Left ventricle myocardium inferior (tissue), 1 donor: ENCODE data around the gene MAGI1. TPM values are rescaled to one million over a fixed set of nuclear protein-coding genes. Genes with fewer than 3 reads are reported as not detected.

ENCODE experiments used
- DNase-seq: peaks from one replicate; pipeline ENCODE4 v3.0.0-alpha.2; 2020
- H3K27ac ChIP-seq: fragments of 200-600 bp; replicated peaks from 2 replicates; pipeline ENCODE4 v1.8.0; 2021
- H3K27me3 ChIP-seq: fragments of 200-600 bp; 2 replicates; pipeline ENCODE4 v1.8.0; 2021; ENCODE audit warnings: low read depth
- H3K36me3 ChIP-seq: fragments of 200-600 bp; 2 replicates; pipeline ENCODE4 v1.8.0; 2021
- H3K4me1 ChIP-seq: fragments of 200-600 bp; 2 replicates; pipeline ENCODE4 v1.8.0; 2021
- H3K4me3 ChIP-seq: fragments of 200-600 bp; 2 replicates; pipeline ENCODE4 v1.8.0; 2021; ENCODE audit warnings: mild to moderate bottlenecking, moderate library complexity
- H3K9me3 ChIP-seq: fragments of 200-600 bp; replicated peaks from 2 replicates; pipeline ENCODE4 v1.8.0; 2021
- CTCF ChIP-seq: fragments of 200-600 bp; IDR thresholded peaks from 2 replicates; pipeline ENCODE4 v1.8.0; 2021; ENCODE audit warnings: antibody characterized with exemption, mild to moderate bottlenecking, borderline replicate concordance
- intact Hi-C: fragments of 100-400 bp; cut with micrococcal nuclease; formaldehyde crosslinking; loops from one replicate; pipeline ENCODE4 v1.11.0; 2022
- total RNA-seq: library from RNA; stranded (reverse); fragmentation: NEBNext Ultra II Directional; extraction: Animal tissue kit (Norgen Biotek cat#: 25700); gene quantifications from one replicate; pipeline ENCODE4 v1.2.1, GENCODE V29; 2021
- donor health status: DM: no; HTN: yes; CAD: no; lungs with severe emphysema.

The MAGI1 gene
- total RNA-seq, 1 donor from 2014 or later = 36.6 TPM

GRCh38 chr3:65748326-65748725, 290.4 kb downstream of the MAGI1 start:
- H3K36me3 ChIP-seq = no peaks in the 10 kb centered on the region
- no peaks in the 10 kb centered on the region for H3K27me3 ChIP-seq
- TF ChIP-seq CTCF = no peak
- H3K27ac ChIP-seq = no peak overlapping the region
- no peaks in the 10 kb centered on the region for H3K9me3 ChIP-seq
- H3K4me1 ChIP-seq = peaks cover 25% of the 10 kb centered on the region
- intact Hi-C loops = no loop called here
- DNase-seq = no peak
- H3K4me3 ChIP-seq = no peak overlapping the region

GRCh38 chr3:65746848-65747247, 291.9 kb downstream of the MAGI1 start:
- DNase-seq = no peak
- no peak for TF ChIP-seq CTCF
- H3K4me3 ChIP-seq = no peak overlapping the region
- no peak overlapping the region for H3K27ac ChIP-seq
- no peaks in the 10 kb centered on the region for H3K9me3 ChIP-seq
- peaks cover 15% of the 10 kb centered on the region for H3K4me1 ChIP-seq
- intact Hi-C loops = no loop called here
- H3K36me3 ChIP-seq = no peaks in the 10 kb centered on the region
- no peaks in the 10 kb centered on the region for H3K27me3 ChIP-seq

- intact Hi-C loops = no loop called here
- no peaks in the 10 kb centered on the region for H3K27me3 ChIP-seq
- TF ChIP-seq CTCF = no peak
- H3K27ac ChIP-seq = no peak overlapping the region
- H3K4me1 ChIP-seq = peaks cover 14% of the 10 kb centered on the region
- no peaks in the 10 kb centered on the region for H3K36me3 ChIP-seq
- DNase-seq = no peak
- no peaks in the 10 kb centered on the region for H3K9me3 ChIP-seq
- no peak overlapping the region for H3K4me3 ChIP-seq
Measured at GRCh38 chr3:65745306-65745705, 293.4 kb downstream of the MAGI1 start.

- H3K4me1 ChIP-seq = peaks cover 16% of the 10 kb centered on the region
- no peak for DNase-seq
- no peak overlapping the region for H3K27ac ChIP-seq
- TF ChIP-seq CTCF = no peak
- no peaks in the 10 kb centered on the region for H3K27me3 ChIP-seq
- no peak overlapping the region for H3K4me3 ChIP-seq
- no peaks in the 10 kb centered on the region for H3K36me3 ChIP-seq
- no peaks in the 10 kb centered on the region for H3K9me3 ChIP-seq
- intact Hi-C loops = no loop called here
Measured at GRCh38 chr3:65742914-65743313, 295.8 kb downstream of the MAGI1 start.

- Histone ChIP-seq H3K36me3 (no peaks in the 10 kb centered on the region), H3K4me3 (no peak overlapping the region), H3K27ac (no peak overlapping the region), H3K9me3 (no peaks in the 10 kb centered on the region), H3K27me3 (no peaks in the 10 kb centered on the region), H3K4me1 (peaks cover 16% of the 10 kb centered on the region)
- no peak for DNase-seq
- intact Hi-C loops = no loop called here
- no peak for TF ChIP-seq CTCF
Measured at GRCh38 chr3:65741540-65741939, 297.2 kb downstream of the MAGI1 start.
